Activated B cell treated with CpG ODN at 0.5 μM for 24 hours (primary cell): ENCODE measurements around the gene BTG1. TPM values are rescaled to one million over a fixed set of nuclear protein-coding genes. Genes with fewer than 3 reads are reported as not detected.

Experiments
- ATAC-seq: fragments of 200-7000 bp; cut with Tn5 transposase; one replicate; pipeline ENCODE4 v1.10.0; 2021; ENCODE audit warnings: low read depth, mild to moderate bottlenecking, moderate library complexity
- CTCF ChIA-PET: fragments of 350-600 bp; sonication (Branson Sonifier 250); formaldehyde crosslinking; loops from one replicate; lab custom pipeline; 2021; ENCODE audit warnings: antibody characterized with exemption; lab: Charles Lee
- POLR2A ChIA-PET: fragments of 350-600 bp; sonication (Branson Sonifier 250); formaldehyde crosslinking; loops from one replicate; lab custom pipeline; 2021; ENCODE audit warnings: antibody characterized with exemption; lab: Charles Lee
- DNase-seq: peaks from one replicate; pipeline ENCODE4 v3.0.0; 2022
- H3K27ac Mint-ChIP-seq: one replicate; pipeline ENCODE4 v1.8.0; 2020; ENCODE audit warnings: mixed read lengths
- H3K27me3 Mint-ChIP-seq: one replicate; pipeline ENCODE4 v1.8.0; 2021; ENCODE audit warnings: mixed read lengths
- H3K36me3 Mint-ChIP-seq: one replicate; pipeline ENCODE4 v1.8.0; 2021; ENCODE audit warnings: low read depth, mixed read lengths
- H3K4me1 Mint-ChIP-seq: one replicate; pipeline ENCODE4 v1.8.0; 2021; ENCODE audit warnings: mixed read lengths
- H3K4me3 Mint-ChIP-seq: one replicate; pipeline ENCODE4 v1.8.0; 2020; ENCODE audit warnings: mild to moderate bottlenecking, mixed read lengths
- H3K9me3 Mint-ChIP-seq: one replicate; pipeline ENCODE4 v1.8.0; 2020; ENCODE audit warnings: mixed read lengths
- CTCF ChIP-seq: fragments of 200-600 bp; IDR thresholded peaks from one replicate; pipeline ENCODE4 v1.8.0; 2022; ENCODE audit warnings: antibody characterized with exemption, mild to moderate bottlenecking
- intact Hi-C: fragments of 100-400 bp; cut with micrococcal nuclease; formaldehyde crosslinking; loops from one replicate; pipeline ENCODE4 v1.15.1; 2024
- total RNA-seq: library from RNA; stranded (reverse); gene quantifications from 2 replicates; pipeline ENCODE4 v1.2.3, GENCODE V29; 2022

The BTG1 gene
- total RNA-seq, 1 donor from 2014 or later, result 429 TPM

- intact Hi-C loops, result loop anchor here (1.0 kb wide), 1 partner anchor 11 kb away; no protein-coding TSS in a partner anchor
- ATAC-seq (peak; percentile 40), DNase-seq (no peak)
- TF ChIP-seq CTCF, result no peak
- ChIA-PET POLR2A (interaction anchor here (0.6 to 14.7 kb wide), 13 partner anchors 10 to 413 kb away, joined by 3 to 351 read pairs (median 4); partner anchors contain the start of gene BTG1), CTCF (interaction anchor here (1.0 kb wide), 2 partner anchors 11 to 345 kb away, joined by 3 read pairs; partner anchors contain the start of gene BTG1)
- peaks cover 4% of the 10 kb centered on the region for H3K36me3 Mint-ChIP-seq
- no peaks in the 10 kb centered on the region for H3K27me3 Mint-ChIP-seq
- peaks cover 79% of the 10 kb centered on the region for H3K4me1 Mint-ChIP-seq
- peak overlapping the region; percentile 96 for H3K27ac Mint-ChIP-seq
- H3K9me3 Mint-ChIP-seq, result no peaks in the 10 kb centered on the region
- peak overlapping the region; percentile 79 for H3K4me3 Mint-ChIP-seq
These were observed 11.2 kb upstream of the BTG1 start for GRCh38 chr12:92156704-92157395.

- Mint-ChIP-seq H3K27me3 (no peaks in the 10 kb centered on the region), H3K27ac (peak overlapping the region; percentile 96), H3K4me1 (peaks cover 80% of the 10 kb centered on the region), H3K36me3 (peaks cover 11% of the 10 kb centered on the region), H3K4me3 (peak overlapping the region; percentile 79), H3K9me3 (no peaks in the 10 kb centered on the region)
- TF ChIP-seq CTCF, result no peak
- ChIA-PET POLR2A (interaction anchor here (0.6 to 14.7 kb wide), 8 partner anchors 9 to 349 kb away, joined by 3 to 351 read pairs (median 4); partner anchors contain the start of gene BTG1), CTCF (interaction anchor here (1.0 kb wide), 2 partner anchors 10 to 344 kb away, joined by 3 read pairs; partner anchors contain the start of gene BTG1)
- ATAC-seq, result no peak
- intact Hi-C loops, result loop anchor here (1.0 kb wide), 1 partner anchor 10 kb away; no protein-coding TSS in a partner anchor
- no peak for DNase-seq
These were observed 10.5 kb upstream of the BTG1 start for GRCh38 chr12:92156139-92156538.

- ChIA-PET CTCF (interaction anchor here (1.0 kb wide), 1 partner anchor 344 kb away, joined by 3 read pairs; no protein-coding TSS in a partner anchor), POLR2A (interaction anchor here (0.6 to 14.7 kb wide), 6 partner anchors 10 to 350 kb away, joined by 3 to 351 read pairs (median 4); partner anchors contain the start of gene BTG1)
- Mint-ChIP-seq H3K27me3 (no peaks in the 10 kb centered on the region), H3K4me1 (peaks cover 78% of the 10 kb centered on the region), H3K9me3 (no peaks in the 10 kb centered on the region), H3K27ac (peak overlapping the region; percentile 96), H3K4me3 (peak overlapping the region; percentile 79), H3K36me3 (peaks cover 14% of the 10 kb centered on the region)
- DNase-seq (no peak), ATAC-seq (peak; percentile 7)
- no peak for TF ChIP-seq CTCF
- intact Hi-C loops, result loop anchor here (1.0 kb wide), 1 partner anchor 9 kb away; no protein-coding TSS in a partner anchor
These were observed 10.1 kb upstream of the BTG1 start for GRCh38 chr12:92155733-92156132.

GRCh38 chr12:92151916-92152315 lies 6.3 kb upstream of the BTG1 start:
- H3K27me3 Mint-ChIP-seq, result no peaks in the 10 kb centered on the region
- DNase-seq (no peak), ATAC-seq (no peak)
- intact Hi-C loops, result no loop called here
- peaks cover 75% of the 10 kb centered on the region for H3K4me1 Mint-ChIP-seq
- POLR2A ChIA-PET, result interaction anchor here (0.7 to 13.1 kb wide), 3 partner anchors 9 to 296 kb away, joined by 3 to 165 read pairs (median 3); no protein-coding TSS in a partner anchor
- H3K4me3 Mint-ChIP-seq, result no peak overlapping the region
- no peaks in the 10 kb centered on the region for H3K9me3 Mint-ChIP-seq
- no peak for TF ChIP-seq CTCF
- CTCF ChIA-PET, result interaction anchor here (1.3 kb wide), 1 partner anchor 9 kb away, joined by 3 read pairs; no protein-coding TSS in a partner anchor
- H3K27ac Mint-ChIP-seq, result peak overlapping the region; percentile 99
- H3K36me3 Mint-ChIP-seq, result peaks cover 35% of the 10 kb centered on the region
